ENCODE results near the gene HOXA1. TPM values are rescaled to one million over a fixed set of nuclear protein-coding genes. Genes with fewer than 3 reads are reported as not detected.

HOXA1 gene
- polyA plus RNA-seq, 2 of the 4 experiments (the other 2 are of a cell fraction), result 2.8 to 5.0 TPM

- TF ChIP-seq SREBF2 (IDR thresholded peaks at IDR 0.05) (no peak), KDM1A (IDR thresholded peaks at IDR 0.05; ENCODE audit: low read depth) (no peak), CEBPB (IDR thresholded peaks at IDR 0.05) (no peak)
Measured at GRCh38 chr7:27073076-27073475, 22.7 kb downstream of the HOXA1 start (continued).

- Histone ChIP-seq H3K27ac (no peak overlapping the region), H3K4me1 (peaks cover 6% of the 10 kb centered on the region; the same call in 1 of the 3 replicates), H3K4me2 (no peak overlapping the region), H3K9me3 (no peaks in the 10 kb centered on the region), H3K4me3 (no peak overlapping the region)
- CTCF ChIA-PET, result no interaction called here
- WGBS (ENCODE audit: missing lambda C conversion rate), result 66% methylated on average over 6 of the region's 6 CpGs
- POLR2A ChIA-PET, result no interaction called here
- TF ChIP-seq HOXB5 (CRISPR knock-in tag; IDR thresholded peaks at IDR 0.05) (no peak), CEBPB (IDR thresholded peaks at IDR 0.05) (peak in 1 of 2 experiments; percentile 54; a peak in 1 of 4 replicates), RAD21 (conservative IDR thresholded peaks at IDR 0.05 in 1 of 2, IDR thresholded peaks at IDR 0.05 in 1 of 2) (no peak)
- ATAC-seq (peak in 1 of 2 experiments; percentile 31; a peak in 1 of 6 replicates), FAIRE-seq (no peak), DNase-seq (ENCODE audit: low read depth in 1 of 2, low spot score in 1 of 2) (no peak)
Measured at GRCh38 chr7:27071622-27072390, 24.0 kb downstream of the HOXA1 start.

GRCh38 chr7:27068259-27068658, 27.5 kb downstream of the HOXA1 start:
- no peak for DNase-seq (ENCODE audit: low read depth in 1 of 2, low spot score in 1 of 2)
- TF ChIP-seq, protein P1, sequence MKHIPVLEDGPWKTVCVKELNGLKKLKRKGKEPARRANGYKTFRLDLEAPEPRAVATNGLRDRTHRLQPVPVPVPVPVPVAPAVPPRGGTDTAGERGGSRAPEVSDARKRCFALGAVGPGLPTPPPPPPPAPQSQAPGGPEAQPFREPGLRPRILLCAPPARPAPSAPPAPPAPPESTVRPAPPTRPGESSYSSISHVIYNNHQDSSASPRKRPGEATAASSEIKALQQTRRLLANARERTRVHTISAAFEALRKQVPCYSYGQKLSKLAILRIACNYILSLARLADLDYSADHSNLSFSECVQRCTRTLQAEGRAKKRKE (CRISPR knock-in tag; IDR thresholded peaks at IDR 0.05; ENCODE audit: low read depth), result no peak
- TF ChIP-seq RARB (CRISPR knock-in tag; IDR thresholded peaks at IDR 0.05) (no peak), RCOR1 (IDR thresholded peaks at IDR 0.05; ENCODE audit: low read depth, low read length) (no peak), HDAC2 (IDR thresholded peaks at IDR 0.05) (no peak), GATA3 (IDR thresholded peaks at IDR 0.05; ENCODE audit: borderline replicate concordance) (no peak), HOXA7 (CRISPR knock-in tag; IDR thresholded peaks at IDR 0.05) (no peak), ZNF302 (CRISPR knock-in tag; IDR thresholded peaks at IDR 0.05) (no peak)
- WGBS (ENCODE audit: missing lambda C conversion rate), result 92% methylated on average over 1 of the region's 1 CpG
- ChIA-PET CTCF (no interaction called here), POLR2A (no interaction called here)
- Histone ChIP-seq H3K4me2 (no peak overlapping the region), H3K9me3 (no peaks in the 10 kb centered on the region), H3K4me3 (no peak overlapping the region), H3K4me1 (peaks cover 6% of the 10 kb centered on the region; the same call in 1 of the 3 replicates), H3K27ac (no peak overlapping the region)
- ATAC-seq, result no peak
- no peak for FAIRE-seq

- TF ChIP-seq NFE2L2 (conservative IDR thresholded peaks at IDR 0.05; ENCODE audit: low read length) (no peak), HOXB5 (CRISPR knock-in tag; IDR thresholded peaks at IDR 0.05) (no peak), EP300 (IDR thresholded peaks at IDR 0.05) (no peak), RAD21 (conservative IDR thresholded peaks at IDR 0.05 in 1 of 2, IDR thresholded peaks at IDR 0.05 in 1 of 2) (no peak), CHD2 (IDR thresholded peaks at IDR 0.05; ENCODE audit: low read length, partially characterized antibody) (no peak), MAFK (IDR thresholded peaks at IDR 0.05; ENCODE audit: partially characterized antibody) (no peak), ESRRA (IDR thresholded peaks at IDR 0.05; ENCODE audit: borderline replicate concordance, low read length) (no peak), NPAS2 (CRISPR knock-in tag; IDR thresholded peaks at IDR 0.05; ENCODE audit: borderline replicate concordance) (no peak), CEBPB (IDR thresholded peaks at IDR 0.05) (no peak)
- TF ChIP-seq, protein P2, sequence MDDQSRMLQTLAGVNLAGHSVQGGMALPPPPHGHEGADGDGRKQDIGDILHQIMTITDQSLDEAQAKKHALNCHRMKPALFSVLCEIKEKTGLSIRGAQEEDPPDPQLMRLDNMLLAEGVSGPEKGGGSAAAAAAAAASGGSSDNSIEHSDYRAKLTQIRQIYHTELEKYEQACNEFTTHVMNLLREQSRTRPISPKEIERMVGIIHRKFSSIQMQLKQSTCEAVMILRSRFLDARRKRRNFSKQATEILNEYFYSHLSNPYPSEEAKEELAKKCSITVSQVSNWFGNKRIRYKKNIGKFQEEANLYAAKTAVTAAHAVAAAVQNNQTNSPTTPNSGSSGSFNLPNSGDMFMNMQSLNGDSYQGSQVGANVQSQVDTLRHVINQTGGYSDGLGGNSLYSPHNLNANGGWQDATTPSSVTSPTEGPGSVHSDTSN (IDR thresholded peaks at IDR 0.05), result no peak
- Histone ChIP-seq H3K4me3 (no peak overlapping the region), H3K4me2 (no peak overlapping the region), H3K4me1 (no peaks in the 10 kb centered on the region), H3K27ac (no peak overlapping the region), H3K9me3 (no peaks in the 10 kb centered on the region)
- WGBS (ENCODE audit: missing lambda C conversion rate), result 59% methylated on average over 3 of the region's 3 CpGs
- DNase-seq (ENCODE audit: low read depth in 1 of 2, low spot score in 1 of 2) (no peak), FAIRE-seq (no peak), ATAC-seq (no peak)
- ChIA-PET POLR2A (no interaction called here), CTCF (interaction anchor here (0.6 to 0.8 kb wide), 2 partner anchors 16 to 187 kb away, joined by 3 read pairs; no protein-coding TSS in a partner anchor)
Measured at GRCh38 chr7:27066148-27066547, 29.7 kb downstream of the HOXA1 start.
